ENCODE data around the gene ZFR2.

- TF ChIP-seq POLR2A (IDR thresholded peaks at IDR 0.05) (no peak), POLR2AphosphoS5 (IDR thresholded peaks at IDR 0.05) (no peak), CTCF (IDR thresholded peaks at IDR 0.05) (no peak)
Measured at GRCh38 chr19:3873151-3873550, 4.3 kb upstream of the ZFR2 start.
